Cerebellar nuclear complex (tissue), 1 donor: ENCODE data around the gene ABI2.

Experiments used
- DNase-seq, 2 experiments: peaks; one replicate each; lab custom pipeline; 2025; lab: John Stamatoyannopoulos, UW

ABI2 gene

GRCh38 chr2:203476881-203477280 is 148.7 kb downstream of the ABI2 start:
- no peak for DNase-seq

- DNase-seq: no peak
Observed at GRCh38 chr2:203480623-203481022, 152.4 kb downstream of the ABI2 start.

- DNase-seq: no peak
Observed at GRCh38 chr2:203484266-203485112, 156.3 kb downstream of the ABI2 start.

- DNase-seq: no peak
Observed at GRCh38 chr2:203489531-203489930, 161.3 kb downstream of the ABI2 start.

- DNase-seq: no peak
Observed at GRCh38 chr2:203490391-203490790, 162.2 kb downstream of the ABI2 start.

GRCh38 chr2:203492965-203493364 is 164.8 kb downstream of the ABI2 start:
- no peak for DNase-seq
